ENCODE results near the gene CDV3. TPM values are rescaled to one million over a fixed set of nuclear protein-coding genes. Genes with fewer than 3 reads are reported as not detected.

The CDV3 gene
- total RNA-seq, 2 donors from 2014 or later, result 126 to 142 TPM

GRCh38 chr3:133606342-133606741, 32.9 kb downstream of the CDV3 start:
- no peak overlapping the region for H3K4me3 ChIP-seq
- no peaks in the 10 kb centered on the region for H3K36me3 ChIP-seq
- no peak overlapping the region for H3K27ac ChIP-seq
- intact Hi-C loops (cut with DNase I), result no loop called here
- no peak for DNase-seq
- no peak overlapping the region for H3K9ac ChIP-seq (ENCODE audit: low read depth in 2 of 2, low read length in 2 of 2)
- TF ChIP-seq CTCF (IDR thresholded peaks at IDR 0.05), result no peak
- H3K27me3 ChIP-seq, result no peaks in the 10 kb centered on the region
- no peaks in the 10 kb centered on the region for H3K4me1 ChIP-seq
- no peaks in the 10 kb centered on the region for H3K9me3 ChIP-seq

GRCh38 chr3:133606902-133607301, 33.4 kb downstream of the CDV3 start:
- no peak overlapping the region for H3K27ac ChIP-seq
- no peaks in the 10 kb centered on the region for H3K27me3 ChIP-seq
- no peaks in the 10 kb centered on the region for H3K9me3 ChIP-seq
- H3K4me3 ChIP-seq, result no peak overlapping the region
- H3K36me3 ChIP-seq, result no peaks in the 10 kb centered on the region
- no peak for TF ChIP-seq CTCF (IDR thresholded peaks at IDR 0.05)
- DNase-seq, result no peak
- H3K4me1 ChIP-seq, result no peaks in the 10 kb centered on the region
- intact Hi-C loops (cut with DNase I), result no loop called here
- no peak overlapping the region for H3K9ac ChIP-seq (ENCODE audit: low read depth in 2 of 2, low read length in 2 of 2)

- DNase-seq, result no peak
- Histone ChIP-seq H3K4me3 (no peak overlapping the region), H3K4me1 (no peaks in the 10 kb centered on the region), H3K27ac (no peak overlapping the region), H3K27me3 (no peaks in the 10 kb centered on the region), H3K9me3 (no peaks in the 10 kb centered on the region), H3K9ac (ENCODE audit: low read depth in 2 of 2, low read length in 2 of 2) (no peak overlapping the region), H3K36me3 (no peaks in the 10 kb centered on the region)
- intact Hi-C loops (cut with DNase I), result no loop called here
- TF ChIP-seq CTCF (IDR thresholded peaks at IDR 0.05), result no peak
Observed at GRCh38 chr3:133607816-133608215, 34.3 kb downstream of the CDV3 start.

- no peak for TF ChIP-seq CTCF (IDR thresholded peaks at IDR 0.05)
- no peaks in the 10 kb centered on the region for H3K36me3 ChIP-seq
Observed at GRCh38 chr3:133608388-133608787, 34.9 kb downstream of the CDV3 start.

GRCh38 chr3:133610031-133610430, 36.5 kb downstream of the CDV3 start:
- H3K27me3 ChIP-seq, result no peaks in the 10 kb centered on the region
- no peak overlapping the region for H3K27ac ChIP-seq
- H3K4me3 ChIP-seq, result no peak overlapping the region
- intact Hi-C loops (cut with DNase I), result no loop called here
- H3K9ac ChIP-seq (ENCODE audit: low read depth in 2 of 2, low read length in 2 of 2), result no peak overlapping the region
- DNase-seq, result no peak
- no peaks in the 10 kb centered on the region for H3K36me3 ChIP-seq
- no peaks in the 10 kb centered on the region for H3K9me3 ChIP-seq
- TF ChIP-seq CTCF (IDR thresholded peaks at IDR 0.05), result no peak
- no peaks in the 10 kb centered on the region for H3K4me1 ChIP-seq

More at GRCh38 chr3:133608388-133608787, 34.9 kb downstream of the CDV3 start:
- intact Hi-C loops (cut with DNase I), result no loop called here
- Histone ChIP-seq H3K27me3 (no peaks in the 10 kb centered on the region), H3K9ac (ENCODE audit: low read depth in 2 of 2, low read length in 2 of 2) (no peak overlapping the region), H3K27ac (no peak overlapping the region), H3K4me3 (no peak overlapping the region), H3K4me1 (no peaks in the 10 kb centered on the region), H3K9me3 (no peaks in the 10 kb centered on the region)
- DNase-seq, result no peak

- TF ChIP-seq CTCF (IDR thresholded peaks at IDR 0.05), result no peak
- intact Hi-C loops (cut with DNase I), result no loop called here
- Histone ChIP-seq H3K4me3 (no peak overlapping the region), H3K9me3 (no peaks in the 10 kb centered on the region), H3K27ac (no peak overlapping the region), H3K27me3 (no peaks in the 10 kb centered on the region), H3K9ac (ENCODE audit: low read depth in 2 of 2, low read length in 2 of 2) (no peak overlapping the region), H3K36me3 (no peaks in the 10 kb centered on the region), H3K4me1 (no peaks in the 10 kb centered on the region)
- no peak for DNase-seq
Observed at GRCh38 chr3:133611534-133611933, 38.0 kb downstream of the CDV3 start.

Measured in colonic mucosa (tissue), 4 donors.